HepG2 (cell line): ENCODE data around the gene KRTAP10-8. TPM values are rescaled to one million over a fixed set of nuclear protein-coding genes. Genes with fewer than 3 reads are reported as not detected.

Source experiments
- ATAC-seq: fragments of 200-7000 bp; cut with Tn5 transposase; 3 replicates; pipeline ENCODE4 v1.9.1; 2020; ENCODE audit warnings: mild to moderate bottlenecking, moderate library complexity
- BruUV-seq: library from RNA; stranded (reverse); fragments of 400-500 nt; replicated peaks from 2 replicates; lab custom pipeline; 2021; lab: Mats Ljungman, UMichigan
- CTCF ChIA-PET: fragments of 300-600 bp; formaldehyde crosslinking; extraction: SDS; loops from one replicate; lab custom pipeline; 2021; ENCODE audit warnings: low total read pairs, inconsistent platforms, low intra/inter-chr PET ratio; lab: Yijun Ruan, JAX
- POLR2A ChIA-PET: fragments of 350-600 bp; sonication (Branson Sonifier 250); formaldehyde crosslinking; loops from one replicate; lab custom pipeline; 2020; ENCODE audit warnings: antibody characterized with exemption, inconsistent platforms; lab: Yijun Ruan, JAX
- DNase-seq: peaks from one replicate; pipeline ENCODE4 v3.0.0-alpha.2; 2015; ENCODE audit warnings: low spot score
- FAIRE-seq: peaks from 3 replicates; lab custom pipeline; 2011; peaks lifted over from hg19 to GRCh38; lab: Jason Lieb, UNC
- H2AFZ ChIP-seq: one replicate; pipeline ENCODE4 v1.6.1; 2011; ENCODE audit warnings: low read length, inconsistent platforms
- H3K27ac ChIP-seq: fragments of 300-600 bp; 3 replicates; pipeline ENCODE4 v1.8.0; 2011; ENCODE audit warnings: mixed run types, mild to moderate bottlenecking, mixed read lengths, low read length, inconsistent platforms; ENCODE audit not compliant: insufficient read depth; ENCODE audit errors: extremely low read length
- H3K27me3 ChIP-seq, 2 experiments: fragments of 200-600 bp in 1 of 2; 2 replicates in 1 of 2; 3 replicates in 1 of 2; pipeline versions ENCODE4 v1.6.0 to v1.8.0; 2011; ENCODE audit warnings: low read length in 2 of 2, mild to moderate bottlenecking in 2 of 2, moderate library complexity in 2 of 2, inconsistent platforms in 1 of 2; ENCODE audit not compliant: insufficient read depth in 2 of 2, control insufficient read depth in 1 of 2
- H3K36me3 ChIP-seq, 2 experiments: fragments of 200-600 bp in 1 of 2; replicated peaks in 1 of 2; 2 replicates in 1 of 2; 3 replicates in 1 of 2; pipeline versions ENCODE4 v1.5.1 to v1.8.0; 2011; ENCODE audit warnings: low read length in 2 of 2, inconsistent platforms in 1 of 2; ENCODE audit not compliant: insufficient read depth in 2 of 2, control insufficient read depth in 1 of 2
- H3K4me1 ChIP-seq: 2 replicates; pipeline ENCODE4 v1.5.1; 2012; ENCODE audit warnings: low read length, inconsistent platforms; ENCODE audit not compliant: insufficient read depth
- H3K4me2 ChIP-seq: 2 replicates; pipeline ENCODE4 v1.6.0; 2011; ENCODE audit warnings: low read depth, low read length, inconsistent platforms
- H3K4me3 ChIP-seq, 3 experiments: fragments of 200-600 bp in 1 of 3; sonication (generic), shearing (Covaris generic) in 1 of 3; replicated peaks in 1 of 3; 2 replicates each; pipeline ENCODE4 v1.5.1; 2011 to 2016; ENCODE audit warnings: low read length in 3 of 3, inconsistent platforms in 2 of 3, low read depth in 2 of 3, mild to moderate bottlenecking in 2 of 3, control low read depth in 1 of 3, mixed read lengths in 1 of 3; ENCODE audit not compliant: insufficient read depth in 1 of 3
- H3K79me2 ChIP-seq: one replicate; pipeline ENCODE4 v1.6.1; 2011; ENCODE audit warnings: low read length, inconsistent platforms; ENCODE audit not compliant: insufficient read depth
- H3K9ac ChIP-seq: 2 replicates; pipeline ENCODE4 v1.6.0; 2011; ENCODE audit warnings: mild to moderate bottlenecking, low read depth, low read length, inconsistent platforms; ENCODE audit not compliant: insufficient read depth
- H3K9me3 ChIP-seq: 2 replicates; pipeline ENCODE4 v1.5.1; 2012; ENCODE audit warnings: mild to moderate bottlenecking, low read length
- H4K20me1 ChIP-seq: 2 replicates; pipeline ENCODE4 v1.6.0; 2011; ENCODE audit warnings: inconsistent platforms, mild to moderate bottlenecking, low read length, moderate library complexity; ENCODE audit not compliant: insufficient read depth
- MXI1 ChIP-seq: IDR thresholded peaks from 3 replicates; pipeline ENCODE4 v1.6.1; 2012; ENCODE audit warnings: low read depth, low read length, inconsistent platforms, borderline replicate concordance
- NR2C2 ChIP-seq: sonication (generic); formaldehyde crosslinking; IDR thresholded peaks from 2 replicates; pipeline ENCODE4 v1.4.0; 2020; ENCODE audit warnings: missing genetic modification reagents, mild to moderate bottlenecking, moderate library complexity, borderline replicate concordance
- SNAPC5 ChIP-seq: sonication (generic); formaldehyde crosslinking; IDR thresholded peaks from 2 replicates; pipeline ENCODE4 v1.8.1; 2023; ENCODE audit warnings: mild to moderate bottlenecking, missing genetic modification reagents, borderline replicate concordance
- STAG1 ChIP-seq: sonication (generic); formaldehyde crosslinking; IDR thresholded peaks from 2 replicates; pipeline ENCODE4 v1.4.0; 2020; ENCODE audit warnings: missing genetic modification reagents
- ZNF547 ChIP-seq: sonication (generic); formaldehyde crosslinking; IDR thresholded peaks from 2 replicates; pipeline ENCODE4 v1.5.1; 2020; ENCODE audit warnings: mild to moderate bottlenecking, missing genetic modification reagents
- ZNF562 ChIP-seq: sonication (generic); formaldehyde crosslinking; IDR thresholded peaks from 2 replicates; pipeline ENCODE4 v1.8.0; 2022; ENCODE audit warnings: missing genetic modification reagents, borderline replicate concordance
- WGBS: methylation state at CpG from one replicate; pipeline ENCODE4 v1.1.6; 2017; ENCODE audit warnings: low lambda C conversion rate; 5-methylcytosine and 5-hydroxymethylcytosine counted together
- in situ Hi-C: cut with HindIII; loops from 2 replicates; pipeline ENCODE4 v1.10.0; 2017; ENCODE audit warnings: low pct_unique_long_range_greater_than_20kb; ENCODE audit not compliant: extremely low pct_ligation_motif_present
- intact Hi-C: fragments of 100-400 bp; cut with micrococcal nuclease; formaldehyde crosslinking; loops from one replicate; pipeline ENCODE4 v1.10.0; 2022; ENCODE audit not compliant: unreplicated experiment
- polyA plus RNA-seq, 8 experiments: library from polyadenylated mRNA; depleted of rRNA in 3 of 8; stranded (reverse) in 7 of 8; unstranded in 1 of 8; fragments of >200 nt; fragmentation: Illumina TruSeq in 4 of 8; extraction: Trizol in 4 of 8; gene quantifications; 2 replicates each; pipeline versions ENCODE4 v1.2.1 to v1.2.3, GENCODE V29; 2011 to 2016; ENCODE audit warnings: low read depth in 4 of 8, missing spikeins in 1 of 8, mixed read lengths in 1 of 8; ENCODE audit not compliant: insufficient read depth in 1 of 8
- total RNA-seq, 5 experiments: library from RNA; depleted of rRNA; stranded (reverse); fragments of >200 nt; fragmentation: Illumina TruSeq; extraction: Trizol; gene quantifications; 2 replicates each; pipeline ENCODE4 v1.2.3, GENCODE V29; 2016; ENCODE audit warnings: low read depth in 1 of 5
- TF ChIP-seq, protein P1 (sequence below): sonication (generic); formaldehyde crosslinking; IDR thresholded peaks from 2 replicates; pipeline ENCODE4 v1.4.0; 2020; ENCODE audit warnings: missing genetic modification reagents
- TF ChIP-seq, protein P2 (sequence below): sonication (generic); formaldehyde crosslinking; IDR thresholded peaks from 2 replicates; pipeline ENCODE4 v1.5.0; 2020; ENCODE audit warnings: mild to moderate bottlenecking, missing genetic modification reagents, moderate library complexity

KRTAP10-8 gene
- total and polyA plus RNA-seq, 2 of the 13 experiments (the other 11 are each of a cell fraction or from before 2014, with no cell fraction given), result not detected

- peaks cover 6% of the 10 kb centered on the region; the same call in 1 of the 2 replicates for H3K9me3 ChIP-seq
- intact Hi-C loops, result no loop called here
- ATAC-seq, result no peak
- no peak overlapping the region for H3K27ac ChIP-seq
- POLR2A ChIA-PET, result no interaction called here
- H3K4me3 ChIP-seq, result no peak overlapping the region
- peaks cover 1 to 28% of the 10 kb centered on the region in 2 experiments; a peak in 3 of 5 replicates for H3K27me3 ChIP-seq
- in situ Hi-C loops, result no loop called here
- WGBS, result 25% methylated on average over 3 of the region's 16 CpGs
- H4K20me1 ChIP-seq, result no peaks in the 10 kb centered on the region
- CTCF ChIA-PET, result no interaction called here
- H2AFZ ChIP-seq, result no peak overlapping the region
- DNase-seq, result no peak
- no peaks in the 10 kb centered on the region for H3K79me2 ChIP-seq
- no TSS peak for BruUV-seq
- TF ChIP-seq SNAPC5 (CRISPR knock-in tag), result no peak
- no peak for TF ChIP-seq ZNF562 (CRISPR knock-in tag)
- TF ChIP-seq, protein P1, sequence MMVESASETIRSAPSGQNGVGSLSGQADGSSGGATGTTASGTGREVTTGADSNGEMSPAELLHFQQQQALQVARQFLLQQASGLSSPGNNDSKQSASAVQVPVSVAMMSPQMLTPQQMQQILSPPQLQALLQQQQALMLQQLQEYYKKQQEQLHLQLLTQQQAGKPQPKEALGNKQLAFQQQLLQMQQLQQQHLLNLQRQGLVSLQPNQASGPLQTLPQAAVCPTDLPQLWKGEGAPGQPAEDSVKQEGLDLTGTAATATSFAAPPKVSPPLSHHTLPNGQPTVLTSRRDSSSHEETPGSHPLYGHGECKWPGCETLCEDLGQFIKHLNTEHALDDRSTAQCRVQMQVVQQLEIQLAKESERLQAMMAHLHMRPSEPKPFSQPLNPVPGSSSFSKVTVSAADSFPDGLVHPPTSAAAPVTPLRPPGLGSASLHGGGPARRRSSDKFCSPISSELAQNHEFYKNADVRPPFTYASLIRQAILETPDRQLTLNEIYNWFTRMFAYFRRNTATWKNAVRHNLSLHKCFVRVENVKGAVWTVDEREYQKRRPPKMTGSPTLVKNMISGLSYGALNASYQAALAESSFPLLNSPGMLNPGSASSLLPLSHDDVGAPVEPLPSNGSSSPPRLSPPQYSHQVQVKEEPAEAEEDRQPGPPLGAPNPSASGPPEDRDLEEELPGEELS, result no peak
- TF ChIP-seq MXI1, result no peak
- H3K36me3 ChIP-seq, result no peaks in the 10 kb centered on the region
- no peak overlapping the region for H3K4me2 ChIP-seq
- H3K4me1 ChIP-seq, result no peaks in the 10 kb centered on the region
- no peak for FAIRE-seq
- no peak overlapping the region for H3K9ac ChIP-seq
Measured at GRCh38 chr21:44616591-44616926, 4.7 kb downstream of the KRTAP10-8 start.

DNA sequence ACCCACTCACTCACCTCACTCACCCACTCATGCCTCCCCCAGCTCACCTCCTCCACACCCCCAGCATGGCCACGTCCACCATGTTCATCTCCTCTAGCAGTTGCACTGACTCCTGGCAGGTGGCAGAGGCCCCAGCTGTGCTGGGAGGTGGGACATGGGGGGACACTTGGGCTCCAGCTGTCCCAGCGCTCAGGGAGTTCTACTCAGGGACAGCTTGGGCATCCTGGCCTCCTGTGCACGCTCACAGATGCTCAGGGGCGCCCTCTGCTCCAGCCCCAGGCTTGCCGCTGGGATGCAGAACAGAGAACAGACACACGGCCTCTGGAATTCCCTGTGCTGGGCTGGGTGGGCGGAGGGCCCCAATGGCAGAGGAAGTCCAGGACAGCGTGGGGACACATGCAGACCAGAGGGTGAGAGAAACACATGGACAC, 5.2 kb downstream of the KRTAP10-8 start:
- Histone ChIP-seq H3K4me3 (no peak overlapping the region), H2AFZ (no peak overlapping the region), H3K27ac (no peak overlapping the region), H3K9me3 (0 out of 2 replicates have a peak, but pooled peaks cover 4% of the 10 kb centered on the region), H3K4me1 (no peaks in the 10 kb centered on the region), H3K27me3 (peaks cover 1 to 28% of the 10 kb centered on the region in 2 experiments; a peak in 3 of 5 replicates), H4K20me1 (no peaks in the 10 kb centered on the region), H3K9ac (no peak overlapping the region), H3K79me2 (no peaks in the 10 kb centered on the region), H3K36me3 (no peaks in the 10 kb centered on the region), H3K4me2 (no peak overlapping the region)
- WGBS, result 16% methylated on average over 7 of the region's 8 CpGs
- TF ChIP-seq STAG1 (CRISPR knock-in tag) (0 out of 2 replicates have a peak, but pooled peaks have one; percentile 12), NR2C2 (CRISPR knock-in tag) (no peak), ZNF547 (CRISPR knock-in tag) (no peak)
- TF ChIP-seq, protein P2, sequence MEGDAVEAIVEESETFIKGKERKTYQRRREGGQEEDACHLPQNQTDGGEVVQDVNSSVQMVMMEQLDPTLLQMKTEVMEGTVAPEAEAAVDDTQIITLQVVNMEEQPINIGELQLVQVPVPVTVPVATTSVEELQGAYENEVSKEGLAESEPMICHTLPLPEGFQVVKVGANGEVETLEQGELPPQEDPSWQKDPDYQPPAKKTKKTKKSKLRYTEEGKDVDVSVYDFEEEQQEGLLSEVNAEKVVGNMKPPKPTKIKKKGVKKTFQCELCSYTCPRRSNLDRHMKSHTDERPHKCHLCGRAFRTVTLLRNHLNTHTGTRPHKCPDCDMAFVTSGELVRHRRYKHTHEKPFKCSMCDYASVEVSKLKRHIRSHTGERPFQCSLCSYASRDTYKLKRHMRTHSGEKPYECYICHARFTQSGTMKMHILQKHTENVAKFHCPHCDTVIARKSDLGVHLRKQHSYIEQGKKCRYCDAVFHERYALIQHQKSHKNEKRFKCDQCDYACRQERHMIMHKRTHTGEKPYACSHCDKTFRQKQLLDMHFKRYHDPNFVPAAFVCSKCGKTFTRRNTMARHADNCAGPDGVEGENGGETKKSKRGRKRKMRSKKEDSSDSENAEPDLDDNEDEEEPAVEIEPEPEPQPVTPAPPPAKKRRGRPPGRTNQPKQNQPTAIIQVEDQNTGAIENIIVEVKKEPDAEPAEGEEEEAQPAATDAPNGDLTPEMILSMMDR (CRISPR knock-in tag), result peak; percentile 29; the same call in 1 of the 2 replicates
- POLR2A ChIA-PET, result no interaction called here
- FAIRE-seq (no peak), DNase-seq (no peak), ATAC-seq (peak; percentile 46; the same call in 2 of the 3 replicates)
- CTCF ChIA-PET, result no interaction called here
- intact Hi-C loops, result no loop called here
- BruUV-seq, result no TSS peak
- in situ Hi-C loops, result no loop called here
